HG03103 (cell line): ENCODE results near the gene HDAC6.
A peak's percentile ranks its signal among the peaks of the same experiment; 100 is the strongest.

Source experiments
- ATAC-seq: cut with Tn5 transposase; IDR thresholded peaks from one replicate; pipeline ENCODE4 v1.9.1; 2021; ENCODE audit warnings: low read depth; ENCODE audit not compliant: unreplicated experiment

Gene HDAC6

GRCh38 chrX:48801280-48802088 lies at the start of gene HDAC6:
Gene HDAC6 (plus strand): TSS chrX:48802067. CDS start chrX:48802693, 626 bp downstream.
- peak; percentile 82 for ATAC-seq

- no peak for ATAC-seq
Observed at GRCh38 chrX:48752498-48752897, 49.4 kb upstream of the HDAC6 start.

DNA sequence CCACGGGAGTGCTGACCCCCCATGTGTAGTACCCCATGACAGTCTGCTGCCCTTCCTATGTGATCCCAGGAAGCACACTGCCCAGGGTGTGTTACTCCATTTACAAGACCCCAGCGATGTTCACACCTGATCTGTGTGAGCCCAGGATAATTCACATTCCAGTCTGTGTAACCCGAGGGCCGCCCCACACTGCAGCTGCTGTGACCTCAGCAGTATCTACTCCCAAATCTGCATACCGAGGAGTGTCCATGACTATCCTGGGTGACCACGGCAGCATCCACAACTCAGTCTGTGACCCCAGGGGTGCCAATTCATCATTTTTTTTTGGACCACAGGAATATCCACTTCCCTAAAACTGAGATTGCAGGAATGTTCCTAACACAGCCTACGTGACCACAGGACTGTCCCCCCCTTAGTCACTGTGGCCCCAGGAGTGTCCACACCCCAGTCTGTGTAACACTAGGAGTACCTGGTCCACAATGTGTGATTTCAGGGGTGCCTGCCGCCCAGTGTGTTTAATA lies 48.1 kb upstream of the HDAC6 start:
- no peak for ATAC-seq

- no peak for ATAC-seq
Observed at GRCh38 chrX:48754238-48754637, 47.6 kb upstream of the HDAC6 start.

GRCh38 chrX:48761674-48762471 lies 40.0 kb upstream of the HDAC6 start, which contains the start of gene GLOD5:
Gene GLOD5 (plus strand): TSS chrX:48761747. CDS start chrX:48761791, 44 bp downstream.
- ATAC-seq, result no peak

DNA sequence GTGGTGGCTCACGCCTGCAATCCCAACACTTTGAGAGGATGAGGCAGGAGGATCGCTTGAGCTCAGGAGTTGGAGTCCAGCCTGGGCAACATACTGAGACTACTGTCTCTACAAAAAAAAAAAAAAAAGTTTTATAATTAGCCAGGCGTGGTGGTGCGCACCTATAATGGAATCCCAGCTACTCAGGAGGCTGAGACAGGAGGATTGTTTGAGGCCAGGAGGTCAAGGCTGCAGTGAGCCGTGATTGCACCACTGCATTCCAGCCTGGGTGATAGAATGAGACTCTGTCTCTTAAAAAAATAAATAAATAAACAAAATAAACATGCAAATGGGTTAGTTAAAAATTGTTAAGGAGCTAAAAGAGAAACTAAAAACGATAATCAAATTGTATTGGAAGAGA lies 32.6 kb upstream of the HDAC6 start:
- ATAC-seq, result no peak

- ATAC-seq, result no peak
Observed at GRCh38 chrX:48770296-48770695, 31.6 kb upstream of the HDAC6 start.

GRCh38 chrX:48772602-48773001 lies 29.3 kb upstream of the HDAC6 start:
- ATAC-seq, result no peak

DNA sequence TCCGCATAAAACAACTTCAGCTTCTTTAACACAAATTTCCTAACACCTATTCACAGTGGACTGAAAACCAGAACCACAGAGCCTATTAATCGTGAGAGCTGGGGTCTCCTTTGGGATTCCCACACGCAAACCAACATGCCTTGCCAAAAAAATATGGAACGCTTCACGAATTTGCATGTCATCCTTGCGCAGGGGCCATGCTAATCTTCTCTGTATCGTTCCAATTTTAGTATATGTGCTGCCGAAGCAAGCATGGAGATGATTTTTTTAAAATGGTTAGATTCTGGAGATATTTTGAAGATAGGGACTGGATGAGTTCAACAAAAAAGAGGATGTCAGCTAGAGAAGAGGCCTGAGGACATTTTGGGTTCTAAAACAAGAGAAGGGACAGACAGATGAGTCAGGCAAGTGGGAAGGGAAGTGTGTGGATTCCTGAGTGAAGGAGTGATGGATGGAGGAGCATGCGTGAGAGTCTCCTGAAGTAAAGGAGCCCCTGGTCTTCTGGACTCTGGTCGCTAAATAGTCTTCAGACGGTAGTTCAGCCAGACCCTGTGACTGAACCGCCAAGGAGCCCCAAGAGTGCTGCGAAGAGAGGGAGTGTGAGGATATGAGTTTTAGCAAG lies 24.9 kb upstream of the HDAC6 start:
- no peak for ATAC-seq

DNA sequence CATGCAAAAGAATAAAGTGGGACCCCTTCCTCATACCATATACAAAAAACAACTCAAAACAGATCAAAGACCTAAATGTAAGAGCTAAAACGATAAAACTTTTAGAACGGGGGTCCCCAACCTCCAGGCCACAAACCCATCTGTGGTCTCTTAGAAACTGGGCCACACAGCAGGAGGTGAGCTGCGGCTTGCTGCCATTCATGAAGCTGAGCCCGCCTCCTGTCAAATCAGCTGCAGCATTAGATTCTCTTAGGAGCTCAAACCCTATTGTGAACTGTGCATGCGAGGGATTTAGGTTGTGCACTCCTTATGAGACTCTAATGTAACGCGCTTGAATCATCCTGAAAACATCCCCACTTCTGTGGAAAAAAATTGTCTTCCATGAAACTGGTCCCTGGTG lies 22.5 kb upstream of the HDAC6 start:
- ATAC-seq, result no peak

GRCh38 chrX:48781705-48782104 lies 20.2 kb upstream of the HDAC6 start:
- ATAC-seq, result no peak

- no peak for ATAC-seq
Observed at GRCh38 chrX:48782216-48782615, 19.7 kb upstream of the HDAC6 start.

GRCh38 chrX:48782795-48783194 lies 19.1 kb upstream of the HDAC6 start:
- ATAC-seq, result no peak

DNA sequence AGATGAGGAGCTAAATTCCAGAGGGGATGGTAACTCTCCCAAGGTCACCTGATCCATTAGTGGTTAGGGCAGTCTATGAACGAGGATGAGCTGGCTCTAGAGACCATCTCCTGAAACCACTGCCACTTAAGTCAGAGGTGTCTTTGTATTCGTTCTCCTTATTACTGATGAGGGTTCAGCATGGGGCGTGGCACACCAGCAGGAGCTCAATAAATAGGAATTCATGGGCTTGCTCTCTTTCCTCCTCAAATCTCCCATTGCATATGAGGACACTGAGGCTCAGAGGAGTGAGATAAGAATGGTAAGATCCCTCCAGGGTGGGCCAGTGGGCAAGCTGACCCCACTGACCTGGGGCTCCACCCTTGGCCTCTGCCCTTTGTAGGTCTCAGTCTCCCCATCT lies 17.1 kb upstream of the HDAC6 start:
- ATAC-seq, result no peak

DNA sequence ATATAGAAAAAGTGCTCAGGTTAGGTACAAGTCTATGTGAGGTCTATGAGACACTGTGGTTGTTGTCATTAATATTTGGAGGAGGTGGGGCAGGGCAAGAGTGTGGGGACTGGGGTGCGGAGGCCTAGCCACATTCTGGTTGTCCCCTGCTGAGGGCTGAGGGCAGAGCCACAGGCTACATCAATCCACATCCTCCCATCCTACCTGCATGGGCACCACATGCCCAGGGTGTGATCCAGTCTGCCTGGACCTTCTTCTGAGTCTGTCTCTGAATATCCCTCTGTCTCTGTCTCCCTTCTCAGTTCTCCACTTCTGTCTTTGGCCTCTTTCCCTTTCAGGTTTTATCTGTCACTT lies 16.7 kb upstream of the HDAC6 start:
- ATAC-seq, result no peak

- ATAC-seq, result no peak
Observed at GRCh38 chrX:48785540-48786214, 16.2 kb upstream of the HDAC6 start.

GRCh38 chrX:48786341-48786800 lies 15.5 kb upstream of the HDAC6 start, which contains the start of gene GATA1:
Gene GATA1 (plus strand): TSS chrX:48786590. CDS start chrX:48791110, 4,520 bp downstream.
- ATAC-seq, result no peak

- no peak for ATAC-seq
Observed at GRCh38 chrX:48786825-48787504, 14.9 kb upstream of the HDAC6 start.

DNA sequence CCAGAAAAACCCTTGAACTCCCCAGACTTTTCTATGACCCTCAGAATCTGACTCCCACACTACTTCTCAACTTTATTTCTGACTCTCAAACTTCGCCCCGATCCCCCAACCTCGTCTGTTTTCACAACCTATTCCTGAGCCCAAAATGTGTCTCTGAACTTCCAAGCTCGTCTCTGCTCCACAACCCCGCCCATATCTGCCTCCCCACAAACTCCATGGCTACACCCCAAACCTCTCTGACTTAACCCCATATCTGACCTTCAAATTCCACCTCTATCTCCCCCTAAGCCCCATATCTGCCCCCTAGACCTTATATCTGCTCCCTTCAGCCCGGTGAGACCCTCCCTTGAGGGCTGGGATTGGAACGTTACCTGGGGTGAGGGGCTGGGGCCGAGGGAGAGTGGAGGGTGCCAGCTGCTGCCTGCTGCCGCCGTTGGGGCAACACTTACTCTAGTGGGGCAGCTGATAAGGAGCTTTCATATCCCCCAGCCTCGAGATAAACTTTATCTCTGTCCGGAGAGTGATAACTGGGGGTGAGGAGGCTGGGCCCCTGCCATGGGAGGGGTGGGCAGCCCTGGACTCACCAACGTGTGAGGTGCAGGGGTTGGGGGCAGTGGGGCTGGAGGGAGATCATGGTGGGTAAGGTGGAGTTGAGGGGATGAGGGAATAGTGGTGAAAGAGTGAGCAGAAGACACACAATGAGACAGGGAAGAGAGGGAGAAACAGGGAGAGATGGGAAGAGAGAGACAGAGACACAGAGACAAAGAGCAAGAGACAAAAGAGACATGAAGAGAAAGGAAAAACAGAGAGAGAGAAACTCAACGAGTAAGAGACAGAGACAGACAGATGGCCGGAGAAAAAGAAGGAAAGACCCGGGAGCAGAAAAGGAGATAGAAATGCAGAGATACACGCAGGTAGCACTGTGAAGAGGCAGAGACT lies 14.1 kb upstream of the HDAC6 start:
- ATAC-seq, result no peak
